MM.1S (cell line): ENCODE measurements around the gene SPDYE3.

ENCODE experiments used
- CTCF ChIP-seq: fragments of 300-600 bp; sonication (generic); IDR thresholded peaks from 2 replicates; pipeline ENCODE4 v1.5.1; 2016; ENCODE audit warnings: antibody characterized with exemption, low read length, mixed read lengths
- EZH2 ChIP-seq: fragments of 300-600 bp; sonication (generic); optimal IDR thresholded peaks from 2 replicates; pipeline ENCODE3; 2017; ENCODE audit warnings: low read depth, mild to moderate bottlenecking, antibody characterized with exemption, low read length, mixed read lengths

- TF ChIP-seq CTCF: no peak
- no peak for TF ChIP-seq EZH2
These were observed 60.4 kb downstream of the SPDYE3 start for GRCh38 chr7:100367676-100368613.
